Transverse colon (tissue), 4 donors: ENCODE results near the gene GALNT18. TPM values are rescaled to one million over a fixed set of nuclear protein-coding genes. Genes with fewer than 3 reads are reported as not detected.

ENCODE experiments used
- DNase-seq: peaks from one replicate; pipeline ENCODE4 v3.0.0-alpha.2; 2019
- H3K27ac ChIP-seq, 4 donors: fragments of 200-600 bp; sonication (generic); 2 replicates each; pipeline ENCODE4 v1.5.1; 2016 to 2018; ENCODE audit warnings: inconsistent platforms in 4 of 4
- H3K27me3 ChIP-seq: fragments of 200-600 bp; sonication (generic); 2 replicates; pipeline ENCODE4 v1.5.1; 2017; ENCODE audit warnings: inconsistent platforms
- H3K36me3 ChIP-seq, 4 donors: fragments of 200-600 bp; sonication (generic); 2 replicates each; pipeline ENCODE4 v1.5.1; 2017 to 2019; ENCODE audit warnings: inconsistent platforms in 4 of 4
- H3K4me1 ChIP-seq, 4 donors: fragments of 200-600 bp; sonication (generic); 2 replicates each; pipeline ENCODE4 v1.5.1; 2017 to 2020; ENCODE audit warnings: inconsistent platforms in 4 of 4
- H3K4me3 ChIP-seq, 4 donors: fragments of 200-600 bp; sonication (generic); 1 replicate in 1 of 4; 2 replicates in 3 of 4; pipeline versions ENCODE4 v1.5.1 to v1.6.1; 2017 to 2019; ENCODE audit warnings: inconsistent platforms in 4 of 4
- H3K9me3 ChIP-seq, 2 donors: fragments of 200-600 bp; sonication (generic); 2 replicates each; pipeline ENCODE4 v1.5.1; 2017 to 2019; ENCODE audit warnings: inconsistent platforms in 2 of 2
- EP300 ChIP-seq: sonication (generic); formaldehyde crosslinking; IDR thresholded peaks from one replicate; pipeline ENCODE4 v1.6.1; 2017; ENCODE audit warnings: antibody characterized with exemption, low read depth
- POLR2A ChIP-seq: fragments of 450-650 bp; IDR thresholded peaks from one replicate; pipeline ENCODE4 v1.6.1; 2016; ENCODE audit warnings: antibody characterized with exemption, mild to moderate bottlenecking, moderate library complexity
- POLR2AphosphoS5 ChIP-seq, 3 donors: sonication (generic); formaldehyde crosslinking; IDR thresholded peaks; one replicate each; pipeline ENCODE4 v1.6.1; 2016; ENCODE audit warnings: antibody characterized with exemption in 3 of 3
- WGBS, 2 donors: methylation state at CpG; one replicate each; pipeline ENCODE4 v1.1.5; 2018; ENCODE audit warnings: low coverage in 1 of 2; 5-methylcytosine and 5-hydroxymethylcytosine counted together
- in situ Hi-C, 4 donors: fragments of 200-750 bp; cut with MboI; loops; one replicate each; pipeline versions ENCODE4 v1.15.0 to v1.15.1; 2017; ENCODE audit warnings: low sequenced_read_pairs in 3 of 4, low pct_ligation_motif_present in 1 of 4, low pct_unique_long_range_greater_than_20kb in 1 of 4
- intact Hi-C: fragments of 100-400 bp; cut with DNase I; formaldehyde crosslinking; loops from one replicate; pipeline ENCODE4 v1.15.1; 2023; ENCODE audit warnings: low total_unique reads
- total RNA-seq, 4 donors: library from RNA; depleted of rRNA; stranded (reverse); fragments of >200 nt; gene quantifications; one replicate each; pipeline ENCODE4 v1.1.0, GENCODE V29; 2016
- TF ChIP-seq, protein P1 (sequence below), 5 experiments: fragments of 200-600 bp in 3 of 5; fragments of 450-650 bp in 2 of 5; sonication (generic) in 3 of 5; IDR thresholded peaks; 1 replicate in 2 of 5; 2 replicates in 3 of 5; pipeline ENCODE4 v1.5.1; 2016 to 2017; ENCODE audit warnings: antibody characterized with exemption in 5 of 5, inconsistent platforms in 3 of 5, mild to moderate bottlenecking in 2 of 5, moderate library complexity in 1 of 5

GALNT18 gene
- total RNA-seq, 4 donors from 2014 or later = 5.6 to 22.1 (median 8.4) TPM

DNA sequence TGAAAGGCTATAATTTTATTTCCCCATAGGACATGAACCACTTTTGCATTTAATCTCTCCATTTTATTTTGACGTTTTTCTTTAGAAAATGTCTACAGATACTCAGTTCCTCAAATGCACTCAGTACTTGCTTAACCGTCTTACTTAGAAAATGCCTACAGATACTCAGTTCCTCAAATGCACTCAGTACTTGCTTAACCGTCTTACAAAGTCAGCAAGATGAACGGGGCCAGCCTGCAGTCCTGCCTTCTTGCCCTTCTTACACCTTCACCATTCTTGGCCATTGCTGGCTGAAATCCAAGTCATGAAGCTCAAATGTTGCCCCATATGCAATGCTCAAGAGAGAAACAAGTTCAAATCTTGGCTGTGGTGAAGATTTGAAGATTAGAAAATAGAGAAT lies 302.8 kb downstream of the GALNT18 start:
- intact Hi-C loops = no loop called here
- in situ Hi-C loops = no loop called here
- H3K4me1 ChIP-seq = peaks cover 0 to 6% (median 3%) of the 10 kb centered on the region in 4 donors
- no peaks in the 10 kb centered on the region for H3K9me3 ChIP-seq
- no peak overlapping the region for H3K4me3 ChIP-seq
- H3K27ac ChIP-seq = no peak overlapping the region
- DNase-seq = no peak
- H3K27me3 ChIP-seq = no peaks in the 10 kb centered on the region
- H3K36me3 ChIP-seq = no peaks in the 10 kb centered on the region
- TF ChIP-seq POLR2A (no peak), EP300 (no peak), POLR2AphosphoS5 (IDR thresholded peaks at IDR 0.05) (no peak)
- TF ChIP-seq, protein P1, sequence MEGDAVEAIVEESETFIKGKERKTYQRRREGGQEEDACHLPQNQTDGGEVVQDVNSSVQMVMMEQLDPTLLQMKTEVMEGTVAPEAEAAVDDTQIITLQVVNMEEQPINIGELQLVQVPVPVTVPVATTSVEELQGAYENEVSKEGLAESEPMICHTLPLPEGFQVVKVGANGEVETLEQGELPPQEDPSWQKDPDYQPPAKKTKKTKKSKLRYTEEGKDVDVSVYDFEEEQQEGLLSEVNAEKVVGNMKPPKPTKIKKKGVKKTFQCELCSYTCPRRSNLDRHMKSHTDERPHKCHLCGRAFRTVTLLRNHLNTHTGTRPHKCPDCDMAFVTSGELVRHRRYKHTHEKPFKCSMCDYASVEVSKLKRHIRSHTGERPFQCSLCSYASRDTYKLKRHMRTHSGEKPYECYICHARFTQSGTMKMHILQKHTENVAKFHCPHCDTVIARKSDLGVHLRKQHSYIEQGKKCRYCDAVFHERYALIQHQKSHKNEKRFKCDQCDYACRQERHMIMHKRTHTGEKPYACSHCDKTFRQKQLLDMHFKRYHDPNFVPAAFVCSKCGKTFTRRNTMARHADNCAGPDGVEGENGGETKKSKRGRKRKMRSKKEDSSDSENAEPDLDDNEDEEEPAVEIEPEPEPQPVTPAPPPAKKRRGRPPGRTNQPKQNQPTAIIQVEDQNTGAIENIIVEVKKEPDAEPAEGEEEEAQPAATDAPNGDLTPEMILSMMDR (IDR thresholded peaks at IDR 0.05) = no peak
- 51 to 71% methylated on average over 4 of the region's 4 CpGs for WGBS, 2 donors

DNA sequence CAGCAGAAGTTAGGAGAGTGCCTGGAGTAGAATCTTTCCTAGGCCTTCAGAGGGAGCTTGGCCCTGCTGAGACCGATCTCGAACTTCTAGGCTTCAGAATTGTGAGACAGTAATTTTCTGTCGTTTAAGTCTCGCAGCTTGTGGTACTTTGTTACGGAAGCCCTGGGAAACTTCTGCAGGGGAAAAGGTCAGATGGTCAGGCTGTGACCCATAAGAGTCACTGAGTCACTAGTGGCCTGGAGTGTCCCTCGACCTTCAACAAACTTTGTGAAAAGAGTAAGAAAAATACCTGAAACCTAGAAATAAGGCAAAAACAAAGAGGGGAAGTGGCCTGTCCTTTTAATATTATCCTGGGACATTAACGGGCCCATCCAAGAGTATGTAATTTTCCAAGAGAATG lies 303.3 kb downstream of the GALNT18 start:
- H3K36me3 ChIP-seq = no peaks in the 10 kb centered on the region
- 88 to 90% methylated on average over 4 to 7 of the region's 7 CpGs for WGBS, 2 donors
- H3K9me3 ChIP-seq = no peaks in the 10 kb centered on the region
- intact Hi-C loops (no loop called here), in situ Hi-C loops (no loop called here)
- TF ChIP-seq POLR2AphosphoS5 (IDR thresholded peaks at IDR 0.05) (no peak), POLR2A (no peak), EP300 (no peak)
- TF ChIP-seq, protein P1 (IDR thresholded peaks at IDR 0.05) = no peak
- no peak overlapping the region for H3K27ac ChIP-seq
- no peaks in the 10 kb centered on the region for H3K27me3 ChIP-seq
- peaks cover 0 to 11% (median 5%) of the 10 kb centered on the region in 4 donors for H3K4me1 ChIP-seq
- DNase-seq = no peak
- H3K4me3 ChIP-seq = no peak overlapping the region

GRCh38 chr11:11316651-11317230 lies 305.1 kb downstream of the GALNT18 start:
- no peaks in the 10 kb centered on the region for H3K36me3 ChIP-seq
- no peaks in the 10 kb centered on the region for H3K27me3 ChIP-seq
- 93 to 100% methylated on average over 3 of the region's 3 CpGs for WGBS, 2 donors
- intact Hi-C loops = no loop called here
- no peak overlapping the region for H3K4me3 ChIP-seq
- TF ChIP-seq EP300 = no peak
- no peak for TF ChIP-seq POLR2A
- TF ChIP-seq, protein P1 (IDR thresholded peaks at IDR 0.05) = no peak
- no peak for TF ChIP-seq POLR2AphosphoS5 (IDR thresholded peaks at IDR 0.05)
- in situ Hi-C loops = no loop called here
- H3K4me1 ChIP-seq = peaks cover 0 to 12% (median 5%) of the 10 kb centered on the region in 4 donors
- H3K27ac ChIP-seq = no peak overlapping the region
- no peaks in the 10 kb centered on the region for H3K9me3 ChIP-seq
- no peak for DNase-seq

DNA sequence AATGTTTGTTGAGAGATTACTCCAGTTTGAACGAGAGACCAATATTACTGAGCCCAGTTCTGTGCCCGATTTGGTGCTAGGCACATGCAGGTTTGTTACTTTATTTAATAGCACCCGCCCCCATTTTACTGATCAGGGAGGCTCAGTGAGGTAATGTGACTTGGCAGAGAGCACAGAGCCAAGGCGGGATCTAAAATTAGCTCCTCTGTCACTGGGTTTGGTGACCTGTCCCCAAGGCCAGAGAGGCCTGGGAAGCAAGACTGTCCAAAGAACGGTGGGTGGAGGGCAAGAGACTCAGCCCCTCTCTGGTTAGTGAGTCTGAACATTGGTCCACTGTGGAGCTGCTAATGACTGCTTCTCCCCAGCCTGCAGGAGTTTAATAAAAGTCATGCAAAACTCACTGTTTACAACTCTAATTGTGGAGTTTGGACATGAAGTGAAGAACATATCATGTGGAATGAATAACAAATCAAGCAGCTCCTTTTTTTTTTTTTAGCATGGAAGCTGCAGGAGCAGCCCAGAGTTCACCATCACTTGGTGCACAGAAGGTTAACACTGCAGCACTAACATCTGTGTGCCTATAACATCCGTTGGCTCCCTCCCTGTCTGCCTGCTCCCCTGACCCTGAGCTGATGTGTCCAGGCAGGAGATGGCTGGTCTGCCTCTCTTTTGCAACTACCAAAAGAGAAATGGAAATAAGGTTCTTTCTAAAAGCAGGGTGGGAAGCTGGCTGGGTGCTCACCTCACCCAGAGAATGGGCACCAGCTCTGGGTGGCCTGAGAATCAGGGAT lies 307.7 kb downstream of the GALNT18 start:
- H3K4me3 ChIP-seq = no peak overlapping the region
- no peaks in the 10 kb centered on the region for H3K36me3 ChIP-seq
- no peak for DNase-seq
- H3K27me3 ChIP-seq = no peaks in the 10 kb centered on the region
- TF ChIP-seq POLR2A (no peak), EP300 (no peak), POLR2AphosphoS5 (IDR thresholded peaks at IDR 0.05) (no peak)
- TF ChIP-seq, protein P1 (IDR thresholded peaks at IDR 0.05) = no peak
- peaks cover 0 to 12% (median 5%) of the 10 kb centered on the region in 4 donors for H3K4me1 ChIP-seq
- intact Hi-C loops (no loop called here), in situ Hi-C loops (no loop called here)
- WGBS, 2 donors = 69% methylated on average over 6 of the region's 6 CpGs; no CpG with 5 or more reads in 1 of the 2 donors
- no peak overlapping the region for H3K27ac ChIP-seq
- H3K9me3 ChIP-seq = no peaks in the 10 kb centered on the region
